ENCODE measurements around the gene SEH1L.

DNA sequence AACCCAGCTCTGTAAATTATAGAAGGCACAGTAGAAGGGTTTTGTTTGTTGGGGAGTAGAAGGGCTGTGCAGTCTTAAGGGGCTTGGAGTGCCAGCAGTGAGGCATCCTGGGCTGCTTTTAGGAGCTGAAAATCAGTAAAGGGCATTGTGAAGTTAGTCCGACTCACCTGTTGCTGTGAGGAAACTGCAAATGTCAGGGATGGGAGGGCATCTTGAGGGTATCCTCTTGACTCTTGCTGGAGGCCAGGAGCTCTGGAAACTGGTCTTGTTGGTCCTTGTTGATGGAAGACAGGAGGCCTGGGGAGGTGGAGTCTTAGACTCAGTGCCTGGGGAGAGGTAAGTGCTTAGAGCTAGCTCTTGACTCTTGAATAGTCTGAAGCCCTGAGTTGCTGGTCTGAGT, 57.5 kb downstream of the SEH1L start:
- TF ChIP-seq CEBPB (IDR thresholded peaks at IDR 0.05; ENCODE audit: borderline replicate concordance in 1 of 2, low read depth in 2 of 2, low read length in 2 of 2) (no peak), BHLHE40 (IDR thresholded peaks at IDR 0.05; ENCODE audit: borderline replicate concordance in 1 of 2, low read depth in 2 of 2, low read length in 1 of 2) (no peak), POLR2AphosphoS5 (IDR thresholded peaks at IDR 0.05; ENCODE audit: low read length) (no peak), ZNF217 (IDR thresholded peaks at IDR 0.05) (no peak), ETV6 (conservative IDR thresholded peaks at IDR 0.05 in 1 of 2, IDR thresholded peaks at IDR 0.05 in 1 of 2; ENCODE audit: borderline replicate concordance in 1 of 2, low read depth in 1 of 2) (no peak), EZH2 (IDR thresholded peaks at IDR 0.05; ENCODE audit: borderline replicate concordance, control insufficient read depth, low read depth, low read length) (no peak), GABPA (IDR thresholded peaks at IDR 0.05; ENCODE audit: low read depth) (no peak), SP1 (IDR thresholded peaks at IDR 0.05; ENCODE audit: low read depth, low read length) (no peak)
- TF ChIP-seq, protein P1, sequence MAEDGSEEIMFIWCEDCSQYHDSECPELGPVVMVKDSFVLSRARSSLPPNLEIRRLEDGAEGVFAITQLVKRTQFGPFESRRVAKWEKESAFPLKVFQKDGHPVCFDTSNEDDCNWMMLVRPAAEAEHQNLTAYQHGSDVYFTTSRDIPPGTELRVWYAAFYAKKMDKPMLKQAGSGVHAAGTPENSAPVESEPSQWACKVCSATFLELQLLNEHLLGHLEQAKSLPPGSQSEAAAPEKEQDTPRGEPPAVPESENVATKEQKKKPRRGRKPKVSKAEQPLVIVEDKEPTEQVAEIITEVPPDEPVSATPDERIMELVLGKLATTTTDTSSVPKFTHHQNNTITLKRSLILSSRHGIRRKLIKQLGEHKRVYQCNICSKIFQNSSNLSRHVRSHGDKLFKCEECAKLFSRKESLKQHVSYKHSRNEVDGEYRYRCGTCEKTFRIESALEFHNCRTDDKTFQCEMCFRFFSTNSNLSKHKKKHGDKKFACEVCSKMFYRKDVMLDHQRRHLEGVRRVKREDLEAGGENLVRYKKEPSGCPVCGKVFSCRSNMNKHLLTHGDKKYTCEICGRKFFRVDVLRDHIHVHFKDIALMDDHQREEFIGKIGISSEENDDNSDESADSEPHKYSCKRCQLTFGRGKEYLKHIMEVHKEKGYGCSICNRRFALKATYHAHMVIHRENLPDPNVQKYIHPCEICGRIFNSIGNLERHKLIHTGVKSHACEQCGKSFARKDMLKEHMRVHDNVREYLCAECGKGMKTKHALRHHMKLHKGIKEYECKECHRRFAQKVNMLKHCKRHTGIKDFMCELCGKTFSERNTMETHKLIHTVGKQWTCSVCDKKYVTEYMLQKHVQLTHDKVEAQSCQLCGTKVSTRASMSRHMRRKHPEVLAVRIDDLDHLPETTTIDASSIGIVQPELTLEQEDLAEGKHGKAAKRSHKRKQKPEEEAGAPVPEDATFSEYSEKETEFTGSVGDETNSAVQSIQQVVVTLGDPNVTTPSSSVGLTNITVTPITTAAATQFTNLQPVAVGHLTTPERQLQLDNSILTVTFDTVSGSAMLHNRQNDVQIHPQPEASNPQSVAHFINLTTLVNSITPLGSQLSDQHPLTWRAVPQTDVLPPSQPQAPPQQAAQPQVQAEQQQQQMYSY (CRISPR knock-in tag; IDR thresholded peaks at IDR 0.05), result no peak
- TF ChIP-seq, protein P2, sequence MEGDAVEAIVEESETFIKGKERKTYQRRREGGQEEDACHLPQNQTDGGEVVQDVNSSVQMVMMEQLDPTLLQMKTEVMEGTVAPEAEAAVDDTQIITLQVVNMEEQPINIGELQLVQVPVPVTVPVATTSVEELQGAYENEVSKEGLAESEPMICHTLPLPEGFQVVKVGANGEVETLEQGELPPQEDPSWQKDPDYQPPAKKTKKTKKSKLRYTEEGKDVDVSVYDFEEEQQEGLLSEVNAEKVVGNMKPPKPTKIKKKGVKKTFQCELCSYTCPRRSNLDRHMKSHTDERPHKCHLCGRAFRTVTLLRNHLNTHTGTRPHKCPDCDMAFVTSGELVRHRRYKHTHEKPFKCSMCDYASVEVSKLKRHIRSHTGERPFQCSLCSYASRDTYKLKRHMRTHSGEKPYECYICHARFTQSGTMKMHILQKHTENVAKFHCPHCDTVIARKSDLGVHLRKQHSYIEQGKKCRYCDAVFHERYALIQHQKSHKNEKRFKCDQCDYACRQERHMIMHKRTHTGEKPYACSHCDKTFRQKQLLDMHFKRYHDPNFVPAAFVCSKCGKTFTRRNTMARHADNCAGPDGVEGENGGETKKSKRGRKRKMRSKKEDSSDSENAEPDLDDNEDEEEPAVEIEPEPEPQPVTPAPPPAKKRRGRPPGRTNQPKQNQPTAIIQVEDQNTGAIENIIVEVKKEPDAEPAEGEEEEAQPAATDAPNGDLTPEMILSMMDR (IDR thresholded peaks at IDR 0.05 in 2 of 3, conservative IDR thresholded peaks at IDR 0.05 in 1 of 3; ENCODE audit: control insufficient read depth in 2 of 3, extremely low read depth in 1 of 3, insufficient read depth in 1 of 3, low read depth in 3 of 3, low read length in 3 of 3), result no peak
